Liver (tissue), 9 donors: Measurements from ENCODE around the gene RSPH6A. TPM values are rescaled to one million over a fixed set of nuclear protein-coding genes. Genes with fewer than 3 reads are reported as not detected.

Experiments used
- DNase-seq: peaks from one replicate; pipeline ENCODE4 v3.0.0-alpha.2; 2017; ENCODE audit warnings: low spot score
- H3K27ac ChIP-seq, 2 donors: one replicate each; pipeline ENCODE4 v1.7.0; 2013; ENCODE audit warnings: inconsistent platforms in 2 of 2, low read length in 2 of 2, control low read depth in 1 of 2, low read depth in 1 of 2, mild to moderate bottlenecking in 1 of 2
- H3K27me3 ChIP-seq, 4 donors: one replicate each; pipeline versions ENCODE4 v1.6.1 to v1.7.0; 2013; ENCODE audit warnings: low read length in 3 of 4, inconsistent platforms in 1 of 4, mild to moderate bottlenecking in 1 of 4, moderate library complexity in 1 of 4; ENCODE audit not compliant: control insufficient read depth in 4 of 4, insufficient read depth in 4 of 4
- H3K36me3 ChIP-seq, 4 donors: one replicate each; pipeline versions ENCODE4 v1.6.1 to v1.7.0; 2013; ENCODE audit warnings: low read length in 3 of 4, mild to moderate bottlenecking in 3 of 4, low read depth in 1 of 4, moderate library complexity in 1 of 4; ENCODE audit not compliant: control insufficient read depth in 4 of 4, insufficient read depth in 3 of 4
- H3K4me1 ChIP-seq, 4 donors: one replicate each; pipeline versions ENCODE4 v1.6.1 to v1.7.0; 2013; ENCODE audit warnings: low read length in 3 of 4, mild to moderate bottlenecking in 3 of 4, moderate library complexity in 1 of 4; ENCODE audit not compliant: control insufficient read depth in 4 of 4, insufficient read depth in 4 of 4
- H3K4me3 ChIP-seq, 3 donors: one replicate each; pipeline versions ENCODE4 v1.6.1 to v1.7.0; 2013; ENCODE audit warnings: low read length in 3 of 3, control low read depth in 1 of 3, low read depth in 1 of 3, mild to moderate bottlenecking in 1 of 3
- H3K9ac ChIP-seq, 2 donors: one replicate each; pipeline ENCODE4 v1.7.0; 2013; ENCODE audit warnings: low read length in 2 of 2, mild to moderate bottlenecking in 2 of 2, moderate library complexity in 2 of 2, control low read depth in 1 of 2, low read depth in 1 of 2
- H3K9me3 ChIP-seq, 4 donors: one replicate each; pipeline versions ENCODE4 v1.6.1 to v1.7.0; 2013; ENCODE audit warnings: low read length in 3 of 4; ENCODE audit not compliant: control insufficient read depth in 4 of 4
- EGR1 ChIP-seq, 2 donors: IDR thresholded peaks; 2 replicates each; pipeline ENCODE4 v1.6.1; 2016 to 2018; ENCODE audit warnings: antibody characterized with exemption in 2 of 2, low read depth in 2 of 2
- FOXA2 ChIP-seq: IDR thresholded peaks from 2 replicates; pipeline ENCODE4 v1.6.1; 2016; ENCODE audit warnings: antibody characterized with exemption
- GABPA ChIP-seq, 2 donors: IDR thresholded peaks in 1 of 2; conservative IDR thresholded peaks in 1 of 2; 2 replicates each; pipeline ENCODE4 v1.6.1; 2016; ENCODE audit warnings: antibody characterized with exemption in 2 of 2, mild to moderate bottlenecking in 1 of 2, moderate library complexity in 1 of 2
- HNF4A ChIP-seq, 2 donors: conservative IDR thresholded peaks; 2 replicates each; pipeline ENCODE4 v1.6.1; 2016; ENCODE audit warnings: antibody characterized with exemption in 2 of 2, mild to moderate bottlenecking in 2 of 2
- HNF4G ChIP-seq: IDR thresholded peaks from 2 replicates; pipeline ENCODE4 v1.6.1; 2016; ENCODE audit warnings: antibody characterized with exemption
- JUND ChIP-seq, 2 donors: IDR thresholded peaks; 2 replicates each; pipeline ENCODE4 v1.6.1; 2016; ENCODE audit warnings: antibody characterized with exemption in 2 of 2
- NR2F2 ChIP-seq: IDR thresholded peaks from 2 replicates; pipeline ENCODE4 v1.6.1; 2016; ENCODE audit warnings: antibody characterized with exemption
- RAD21 ChIP-seq, 2 donors: IDR thresholded peaks; 2 replicates each; pipeline ENCODE4 v1.6.1; 2016; ENCODE audit warnings: antibody characterized with exemption in 2 of 2, mild to moderate bottlenecking in 2 of 2
- RXRA ChIP-seq, 2 donors: IDR thresholded peaks; 2 replicates each; pipeline ENCODE4 v1.6.1; 2017 to 2018; ENCODE audit warnings: antibody characterized with exemption in 2 of 2, mild to moderate bottlenecking in 1 of 2
- SP1 ChIP-seq: IDR thresholded peaks from 2 replicates; pipeline ENCODE4 v1.6.1; 2018; ENCODE audit warnings: antibody characterized with exemption, mild to moderate bottlenecking
- TAF1 ChIP-seq: conservative IDR thresholded peaks from 2 replicates; pipeline ENCODE4 v1.6.1; 2016; ENCODE audit warnings: antibody characterized with exemption, mild to moderate bottlenecking
- WGBS: extraction: QIAGEN DNeasy Blood & Tissue Kit; methylation state at CpG from one replicate; pipeline ENCODE4 v1.1.7; 2013; 5-methylcytosine and 5-hydroxymethylcytosine counted together
- polyA plus RNA-seq, 2 donors: library from polyadenylated mRNA; stranded (reverse) in 1 of 2; unstranded in 1 of 2; fragments of 200-250 nt in 1 of 2; fragments of >200 nt in 1 of 2; fragmentation: Nextera tagmentation in 1 of 2; extraction: Ambion mirVana in 1 of 2; gene quantifications; one replicate each; pipeline versions ENCODE4 v1.2.1 to v1.2.3, GENCODE V29; 2013 to 2015
- total RNA-seq, 2 donors: library from RNA; depleted of rRNA; stranded (reverse); fragments of >200 nt; gene quantifications; one replicate each; pipeline ENCODE4 v1.2.3, GENCODE V29; 2014
- TF ChIP-seq, protein P1 (sequence below): IDR thresholded peaks from 2 replicates; pipeline ENCODE4 v1.6.1; 2016; ENCODE audit warnings: antibody characterized with exemption
- TF ChIP-seq, protein P2 (sequence below): IDR thresholded peaks from 2 replicates; pipeline ENCODE4 v1.6.1; 2016; ENCODE audit warnings: antibody characterized with exemption, mild to moderate bottlenecking
- TF ChIP-seq, protein P3 (sequence below): IDR thresholded peaks from 2 replicates; pipeline ENCODE4 v1.6.1; 2016; ENCODE audit warnings: antibody characterized with exemption
- TF ChIP-seq, protein P4 (sequence below): fragments of 150-350 bp; IDR thresholded peaks from 2 replicates; pipeline ENCODE4 v1.5.1; 2017; ENCODE audit warnings: improper control_type of control experiment, low read depth, low read length; ENCODE audit not compliant: missing input control
- donor health status: healthy.
- donor health status: healthy.
- donor health status: healthy.
- donor health status: healthy.
- donor health status: healthy.

The RSPH6A gene
- total and polyA plus RNA-seq, 4 donors: 0.08 TPM; not detected in 3

DNA sequence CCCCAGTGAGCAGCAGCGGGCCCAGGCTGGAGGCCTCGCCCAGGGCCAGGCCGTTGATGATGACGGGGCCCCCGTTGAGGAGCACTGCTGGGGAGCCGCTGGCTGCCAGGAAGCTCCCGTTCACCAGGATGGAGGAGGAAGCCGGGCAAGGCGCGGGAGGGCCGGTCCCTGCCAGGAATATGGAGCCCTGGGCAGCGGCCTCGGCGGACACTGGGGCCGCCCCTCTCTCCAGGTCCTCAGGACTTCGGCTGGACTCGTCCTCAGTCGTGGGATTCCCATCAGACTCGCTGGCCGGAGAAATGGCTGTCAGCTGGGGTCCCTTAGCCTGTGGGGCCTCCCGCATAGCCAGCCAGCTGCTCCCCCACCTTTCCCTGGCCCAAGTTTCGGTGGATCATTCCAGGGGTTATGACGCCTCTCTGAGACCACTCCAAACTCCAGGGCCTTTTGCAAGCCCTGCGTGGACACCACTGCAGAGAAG, 48.2 kb downstream of the RSPH6A start:
- peaks cover 9 to 43% (median 20%) of the 10 kb centered on the region in 4 donors for H3K4me1 ChIP-seq
- H3K9me3 ChIP-seq: no peaks in the 10 kb centered on the region
- peak overlapping the region; percentile 83 to 95 (median 86) for H3K4me3 ChIP-seq
- WGBS: 46% methylated on average over 24 of the region's 24 CpGs
- no peaks in the 10 kb centered on the region for H3K27me3 ChIP-seq
- peaks cover 0 to 2% (median 0%) of the 10 kb centered on the region in 4 donors for H3K36me3 ChIP-seq
- TF ChIP-seq JUND (IDR thresholded peaks at IDR 0.05) (no peak), FOXA2 (no peak), RAD21 (IDR thresholded peaks at IDR 0.05) (no peak)
- TF ChIP-seq, protein P1, sequence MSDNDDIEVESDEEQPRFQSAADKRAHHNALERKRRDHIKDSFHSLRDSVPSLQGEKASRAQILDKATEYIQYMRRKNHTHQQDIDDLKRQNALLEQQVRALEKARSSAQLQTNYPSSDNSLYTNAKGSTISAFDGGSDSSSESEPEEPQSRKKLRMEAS: no peak
- TF ChIP-seq, protein P2, sequence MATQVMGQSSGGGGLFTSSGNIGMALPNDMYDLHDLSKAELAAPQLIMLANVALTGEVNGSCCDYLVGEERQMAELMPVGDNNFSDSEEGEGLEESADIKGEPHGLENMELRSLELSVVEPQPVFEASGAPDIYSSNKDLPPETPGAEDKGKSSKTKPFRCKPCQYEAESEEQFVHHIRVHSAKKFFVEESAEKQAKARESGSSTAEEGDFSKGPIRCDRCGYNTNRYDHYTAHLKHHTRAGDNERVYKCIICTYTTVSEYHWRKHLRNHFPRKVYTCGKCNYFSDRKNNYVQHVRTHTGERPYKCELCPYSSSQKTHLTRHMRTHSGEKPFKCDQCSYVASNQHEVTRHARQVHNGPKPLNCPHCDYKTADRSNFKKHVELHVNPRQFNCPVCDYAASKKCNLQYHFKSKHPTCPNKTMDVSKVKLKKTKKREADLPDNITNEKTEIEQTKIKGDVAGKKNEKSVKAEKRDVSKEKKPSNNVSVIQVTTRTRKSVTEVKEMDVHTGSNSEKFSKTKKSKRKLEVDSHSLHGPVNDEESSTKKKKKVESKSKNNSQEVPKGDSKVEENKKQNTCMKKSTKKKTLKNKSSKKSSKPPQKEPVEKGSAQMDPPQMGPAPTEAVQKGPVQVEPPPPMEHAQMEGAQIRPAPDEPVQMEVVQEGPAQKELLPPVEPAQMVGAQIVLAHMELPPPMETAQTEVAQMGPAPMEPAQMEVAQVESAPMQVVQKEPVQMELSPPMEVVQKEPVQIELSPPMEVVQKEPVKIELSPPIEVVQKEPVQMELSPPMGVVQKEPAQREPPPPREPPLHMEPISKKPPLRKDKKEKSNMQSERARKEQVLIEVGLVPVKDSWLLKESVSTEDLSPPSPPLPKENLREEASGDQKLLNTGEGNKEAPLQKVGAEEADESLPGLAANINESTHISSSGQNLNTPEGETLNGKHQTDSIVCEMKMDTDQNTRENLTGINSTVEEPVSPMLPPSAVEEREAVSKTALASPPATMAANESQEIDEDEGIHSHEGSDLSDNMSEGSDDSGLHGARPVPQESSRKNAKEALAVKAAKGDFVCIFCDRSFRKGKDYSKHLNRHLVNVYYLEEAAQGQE: no peak
- peak overlapping the region; percentile 65 to 78 for H3K9ac ChIP-seq
- no peak for DNase-seq
- peak overlapping the region; percentile 86 to 99 for H3K27ac ChIP-seq

DNA sequence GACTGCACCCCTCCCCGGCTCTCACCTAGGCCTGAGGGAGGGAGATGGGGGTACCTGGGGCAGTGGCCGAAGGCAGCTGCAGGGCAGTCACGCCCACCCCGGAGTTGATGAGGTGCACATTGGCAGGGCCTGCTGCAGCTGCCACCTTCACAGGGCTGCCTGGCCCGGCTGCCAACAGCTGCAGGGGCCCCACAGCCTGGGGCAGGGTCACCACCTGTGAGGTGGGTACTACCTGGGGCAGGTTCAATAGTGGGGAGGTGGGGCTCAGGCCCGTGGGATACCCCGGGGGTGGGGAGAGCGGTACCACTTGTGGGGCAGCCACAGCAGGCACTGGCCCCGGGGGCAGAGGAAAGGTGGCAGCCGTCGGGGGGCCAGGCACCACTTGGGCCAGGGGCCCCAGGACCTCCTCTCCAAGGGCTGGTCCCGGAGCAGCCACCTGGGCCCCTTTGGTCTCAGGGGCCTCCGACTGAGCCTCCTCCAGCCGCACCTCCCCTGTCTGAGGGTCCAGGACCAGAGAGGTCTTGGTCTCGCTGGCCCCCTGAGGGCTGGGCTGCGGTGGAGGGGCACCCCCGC, 48.7 kb downstream of the RSPH6A start:
- H3K9ac ChIP-seq: no peak overlapping the region
- DNase-seq: no peak
- H3K27me3 ChIP-seq: no peaks in the 10 kb centered on the region
- peaks cover 9 to 38% (median 16%) of the 10 kb centered on the region in 4 donors for H3K4me1 ChIP-seq
- H3K27ac ChIP-seq: peak overlapping the region; percentile 86 to 99
- 84% methylated on average over 17 of the region's 17 CpGs for WGBS
- TF ChIP-seq JUND (IDR thresholded peaks at IDR 0.05): no peak
- no peak for TF ChIP-seq HNF4G
- TF ChIP-seq EGR1 (IDR thresholded peaks at IDR 0.05; ENCODE audit: low read depth in 2 of 2): no peak
- H3K4me3 ChIP-seq: peak overlapping the region in 1 of 3 donors; percentile 86
- no peaks in the 10 kb centered on the region for H3K9me3 ChIP-seq
- H3K36me3 ChIP-seq: peaks cover 0 to 2% (median 0%) of the 10 kb centered on the region in 4 donors

DNA sequence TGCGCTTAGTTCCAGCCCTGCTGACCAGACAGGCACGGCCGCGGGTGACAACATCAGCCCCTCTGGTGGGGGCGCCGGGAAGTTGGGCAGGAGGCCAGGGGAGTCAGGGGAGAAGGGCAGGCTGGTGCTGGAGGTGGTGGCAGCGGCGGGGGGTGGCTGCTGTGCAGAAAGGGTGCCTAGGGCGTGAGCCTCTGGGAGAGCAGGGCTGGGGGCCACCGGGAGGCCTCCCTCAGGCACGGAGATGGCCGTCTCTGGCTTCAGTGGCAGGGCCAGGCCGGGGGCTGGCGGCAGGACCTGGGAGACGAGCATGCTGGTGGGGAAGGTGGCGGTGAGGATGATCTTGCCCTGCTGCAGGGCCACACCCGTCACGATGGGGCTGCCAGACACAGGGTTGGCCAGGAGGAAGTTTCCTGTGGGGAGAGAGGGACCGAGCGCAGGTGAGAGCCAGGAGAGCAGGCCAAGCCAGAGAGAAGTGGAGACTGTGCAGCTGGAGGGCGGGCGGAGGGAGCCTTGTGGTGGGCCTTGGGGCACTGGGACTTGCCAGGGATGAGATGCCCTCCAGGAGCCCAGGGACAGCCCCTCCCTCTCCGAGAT, 49.3 kb downstream of the RSPH6A start:
- Histone ChIP-seq H3K9ac (no peak overlapping the region), H3K27ac (no peak overlapping the region), H3K4me1 (peaks cover 4 to 32% (median 10%) of the 10 kb centered on the region in 4 donors), H3K27me3 (no peaks in the 10 kb centered on the region), H3K36me3 (peaks cover 0 to 2% (median 0%) of the 10 kb centered on the region in 4 donors), H3K4me3 (no peak overlapping the region), H3K9me3 (no peaks in the 10 kb centered on the region)
- TF ChIP-seq EGR1 (IDR thresholded peaks at IDR 0.05; ENCODE audit: low read depth in 2 of 2) (no peak), FOXA2 (no peak), JUND (IDR thresholded peaks at IDR 0.05) (no peak), HNF4G (no peak), NR2F2 (no peak), SP1 (no peak), HNF4A (conservative IDR thresholded peaks at IDR 0.05) (no peak), RXRA (IDR thresholded peaks at IDR 0.05) (no peak), TAF1 (no peak), GABPA (IDR thresholded peaks at IDR 0.05 in 1 of 2, conservative IDR thresholded peaks at IDR 0.05 in 1 of 2) (no peak), RAD21 (IDR thresholded peaks at IDR 0.05) (no peak)
- TF ChIP-seq, protein P3, sequence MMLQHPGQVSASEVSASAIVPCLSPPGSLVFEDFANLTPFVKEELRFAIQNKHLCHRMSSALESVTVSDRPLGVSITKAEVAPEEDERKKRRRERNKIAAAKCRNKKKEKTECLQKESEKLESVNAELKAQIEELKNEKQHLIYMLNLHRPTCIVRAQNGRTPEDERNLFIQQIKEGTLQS: no peak
- TF ChIP-seq, protein P1: no peak
- TF ChIP-seq, protein P2: no peak
- TF ChIP-seq, protein P4, sequence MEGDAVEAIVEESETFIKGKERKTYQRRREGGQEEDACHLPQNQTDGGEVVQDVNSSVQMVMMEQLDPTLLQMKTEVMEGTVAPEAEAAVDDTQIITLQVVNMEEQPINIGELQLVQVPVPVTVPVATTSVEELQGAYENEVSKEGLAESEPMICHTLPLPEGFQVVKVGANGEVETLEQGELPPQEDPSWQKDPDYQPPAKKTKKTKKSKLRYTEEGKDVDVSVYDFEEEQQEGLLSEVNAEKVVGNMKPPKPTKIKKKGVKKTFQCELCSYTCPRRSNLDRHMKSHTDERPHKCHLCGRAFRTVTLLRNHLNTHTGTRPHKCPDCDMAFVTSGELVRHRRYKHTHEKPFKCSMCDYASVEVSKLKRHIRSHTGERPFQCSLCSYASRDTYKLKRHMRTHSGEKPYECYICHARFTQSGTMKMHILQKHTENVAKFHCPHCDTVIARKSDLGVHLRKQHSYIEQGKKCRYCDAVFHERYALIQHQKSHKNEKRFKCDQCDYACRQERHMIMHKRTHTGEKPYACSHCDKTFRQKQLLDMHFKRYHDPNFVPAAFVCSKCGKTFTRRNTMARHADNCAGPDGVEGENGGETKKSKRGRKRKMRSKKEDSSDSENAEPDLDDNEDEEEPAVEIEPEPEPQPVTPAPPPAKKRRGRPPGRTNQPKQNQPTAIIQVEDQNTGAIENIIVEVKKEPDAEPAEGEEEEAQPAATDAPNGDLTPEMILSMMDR: no peak
- 87% methylated on average over 23 of the region's 23 CpGs for WGBS
- no peak for DNase-seq
